OCI-LY1 (cell line): ENCODE data around the gene PXN.

ENCODE experiments used
- EZH2 ChIP-seq: fragments of 200-600 bp; sonication (generic), shearing (Covaris generic); IDR thresholded peaks from 2 replicates; pipeline ENCODE4 v1.8.0; 2017; ENCODE audit warnings: borderline replicate concordance, mixed run types, mild to moderate bottlenecking, antibody characterized with exemption, low read length, moderate library complexity, mixed read lengths
- TF ChIP-seq, protein P1 (sequence below): fragments of 200-600 bp; sonication (generic), shearing (Covaris generic); IDR thresholded peaks from 2 replicates; pipeline ENCODE4 v1.5.1; 2017; ENCODE audit warnings: mild to moderate bottlenecking, antibody characterized with exemption, low read length, moderate library complexity, mixed read lengths

DNA sequence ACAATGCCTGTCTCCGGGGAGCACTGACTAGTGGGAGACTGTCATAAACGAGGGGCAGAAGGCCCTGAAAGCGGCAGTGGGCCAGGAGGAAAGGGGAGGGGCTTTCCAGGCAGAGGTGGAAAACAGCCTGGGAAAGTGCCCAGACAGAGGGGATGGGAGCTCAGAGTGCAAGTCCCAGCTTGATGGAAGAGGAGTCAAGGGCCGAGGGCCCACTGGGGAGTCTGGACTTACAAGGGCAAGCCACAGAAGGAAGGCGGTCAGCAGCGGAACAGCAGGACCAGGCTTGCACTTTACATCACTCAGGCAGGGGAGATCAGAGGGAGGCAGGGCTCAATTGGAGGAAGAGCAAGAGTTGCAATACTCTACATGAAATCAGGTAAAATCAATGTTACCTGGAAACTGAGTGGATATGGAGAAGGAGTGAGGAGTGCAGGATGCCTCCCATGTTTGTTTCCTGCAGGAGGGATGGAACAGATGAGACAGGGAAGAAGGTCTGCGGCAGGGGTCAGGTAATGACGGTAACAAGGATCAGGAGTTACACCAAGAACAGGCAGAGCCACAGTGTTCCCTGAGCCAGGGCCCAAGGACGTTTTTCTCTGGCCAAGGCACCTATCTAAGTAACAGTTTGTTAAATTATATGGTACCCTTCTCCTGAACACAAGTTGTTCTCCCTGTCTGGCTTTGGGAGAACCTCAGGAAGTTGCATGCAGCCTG lies 23.8 kb downstream of the PXN start:
- TF ChIP-seq, protein P1, sequence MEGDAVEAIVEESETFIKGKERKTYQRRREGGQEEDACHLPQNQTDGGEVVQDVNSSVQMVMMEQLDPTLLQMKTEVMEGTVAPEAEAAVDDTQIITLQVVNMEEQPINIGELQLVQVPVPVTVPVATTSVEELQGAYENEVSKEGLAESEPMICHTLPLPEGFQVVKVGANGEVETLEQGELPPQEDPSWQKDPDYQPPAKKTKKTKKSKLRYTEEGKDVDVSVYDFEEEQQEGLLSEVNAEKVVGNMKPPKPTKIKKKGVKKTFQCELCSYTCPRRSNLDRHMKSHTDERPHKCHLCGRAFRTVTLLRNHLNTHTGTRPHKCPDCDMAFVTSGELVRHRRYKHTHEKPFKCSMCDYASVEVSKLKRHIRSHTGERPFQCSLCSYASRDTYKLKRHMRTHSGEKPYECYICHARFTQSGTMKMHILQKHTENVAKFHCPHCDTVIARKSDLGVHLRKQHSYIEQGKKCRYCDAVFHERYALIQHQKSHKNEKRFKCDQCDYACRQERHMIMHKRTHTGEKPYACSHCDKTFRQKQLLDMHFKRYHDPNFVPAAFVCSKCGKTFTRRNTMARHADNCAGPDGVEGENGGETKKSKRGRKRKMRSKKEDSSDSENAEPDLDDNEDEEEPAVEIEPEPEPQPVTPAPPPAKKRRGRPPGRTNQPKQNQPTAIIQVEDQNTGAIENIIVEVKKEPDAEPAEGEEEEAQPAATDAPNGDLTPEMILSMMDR, result no peak
- TF ChIP-seq EZH2, result no peak
